ENCODE data around the gene SCYL3. TPM values are rescaled to one million over a fixed set of nuclear protein-coding genes. Genes with fewer than 3 reads are reported as not detected.

Gene SCYL3
- total and polyA plus RNA-seq, 7 donors = 4.8 to 13.3 (median 9.6) TPM

DNA sequence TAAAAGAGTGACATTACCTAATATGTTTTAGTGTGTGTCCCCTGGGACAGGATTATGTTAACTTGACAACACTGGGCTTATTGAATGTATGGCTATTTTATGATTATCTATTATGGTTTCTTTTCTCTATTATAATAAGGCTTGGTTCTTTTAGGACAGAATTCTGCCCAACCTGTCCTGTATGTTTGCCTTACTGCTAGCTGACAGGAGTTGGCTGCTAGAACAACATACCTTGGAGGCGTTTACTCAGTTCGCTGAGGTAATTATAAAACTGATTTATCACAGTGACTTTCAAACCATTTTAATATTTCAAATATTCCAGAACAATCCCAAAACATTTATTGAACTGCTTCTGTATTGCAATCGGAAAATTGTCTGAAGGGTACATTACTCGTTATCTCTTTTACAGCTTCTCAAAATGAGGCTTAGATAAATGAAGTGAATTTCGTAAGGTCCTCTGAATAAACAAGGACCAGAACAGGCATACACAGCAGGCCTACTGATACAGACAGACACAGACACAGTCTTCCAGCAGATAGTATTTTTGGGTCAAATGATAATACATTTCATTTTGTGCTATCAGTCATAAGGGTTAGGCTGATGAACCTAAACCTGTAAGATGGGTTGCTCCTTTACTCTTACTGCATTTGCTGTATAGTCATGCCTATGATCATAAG lies 44.2 kb downstream of the SCYL3 start:
- Histone ChIP-seq H3K4me1 (peaks cover 0 to 5% (median 0%) of the 10 kb centered on the region in 4 donors), H3K27me3 (no peaks in the 10 kb centered on the region), H3K36me3 (peaks cover 6 to 70% (median 22%) of the 10 kb centered on the region in 4 donors), H3K9me3 (no peaks in the 10 kb centered on the region), H3K4me3 (no peak overlapping the region), H3K27ac (no peak overlapping the region)
- DNase-seq = no peak
- 76 to 88% methylated on average over 5 of the region's 5 CpGs for WGBS, 2 donors
- TF ChIP-seq, protein P1, sequence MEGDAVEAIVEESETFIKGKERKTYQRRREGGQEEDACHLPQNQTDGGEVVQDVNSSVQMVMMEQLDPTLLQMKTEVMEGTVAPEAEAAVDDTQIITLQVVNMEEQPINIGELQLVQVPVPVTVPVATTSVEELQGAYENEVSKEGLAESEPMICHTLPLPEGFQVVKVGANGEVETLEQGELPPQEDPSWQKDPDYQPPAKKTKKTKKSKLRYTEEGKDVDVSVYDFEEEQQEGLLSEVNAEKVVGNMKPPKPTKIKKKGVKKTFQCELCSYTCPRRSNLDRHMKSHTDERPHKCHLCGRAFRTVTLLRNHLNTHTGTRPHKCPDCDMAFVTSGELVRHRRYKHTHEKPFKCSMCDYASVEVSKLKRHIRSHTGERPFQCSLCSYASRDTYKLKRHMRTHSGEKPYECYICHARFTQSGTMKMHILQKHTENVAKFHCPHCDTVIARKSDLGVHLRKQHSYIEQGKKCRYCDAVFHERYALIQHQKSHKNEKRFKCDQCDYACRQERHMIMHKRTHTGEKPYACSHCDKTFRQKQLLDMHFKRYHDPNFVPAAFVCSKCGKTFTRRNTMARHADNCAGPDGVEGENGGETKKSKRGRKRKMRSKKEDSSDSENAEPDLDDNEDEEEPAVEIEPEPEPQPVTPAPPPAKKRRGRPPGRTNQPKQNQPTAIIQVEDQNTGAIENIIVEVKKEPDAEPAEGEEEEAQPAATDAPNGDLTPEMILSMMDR (IDR thresholded peaks at IDR 0.05) = no peak
- no peak for TF ChIP-seq EP300 (IDR thresholded peaks at IDR 0.05)
- no peak for TF ChIP-seq POLR2A (IDR thresholded peaks at IDR 0.05)
- no peak for TF ChIP-seq POLR2AphosphoS5 (IDR thresholded peaks at IDR 0.05)
- intact Hi-C loops (cut with DNase I) = no loop called here

DNA sequence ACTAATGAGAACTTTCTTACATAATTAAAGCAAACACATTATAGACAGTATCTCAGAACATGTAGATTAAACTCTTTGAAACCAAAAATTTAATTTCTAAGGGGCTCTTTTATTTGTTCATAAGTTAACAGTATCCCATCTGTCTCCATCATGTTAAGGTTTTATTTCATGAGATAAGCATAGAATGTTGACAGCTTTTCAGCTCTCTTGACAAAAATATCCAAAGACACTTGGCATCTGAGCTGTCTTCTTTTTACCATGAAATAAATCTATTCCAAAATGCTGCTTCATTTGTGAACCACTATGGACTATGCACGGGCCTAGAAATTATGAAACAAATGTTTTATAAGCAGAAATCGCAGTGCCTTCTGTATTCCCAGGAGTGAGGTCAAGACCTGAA lies 45.2 kb downstream of the SCYL3 start:
- Histone ChIP-seq H3K36me3 (peaks cover 3 to 60% (median 14%) of the 10 kb centered on the region in 4 donors), H3K27ac (no peak overlapping the region), H3K27me3 (no peaks in the 10 kb centered on the region), H3K4me3 (no peak overlapping the region), H3K4me1 (peaks cover 0 to 5% (median 0%) of the 10 kb centered on the region in 4 donors), H3K9me3 (no peaks in the 10 kb centered on the region)
- no peak for DNase-seq
- TF ChIP-seq, protein P1 (IDR thresholded peaks at IDR 0.05) = no peak
- TF ChIP-seq POLR2A (IDR thresholded peaks at IDR 0.05) (no peak), POLR2AphosphoS5 (IDR thresholded peaks at IDR 0.05) (no peak), EP300 (IDR thresholded peaks at IDR 0.05) (no peak)
- intact Hi-C loops (cut with DNase I) = no loop called here
- 97 to 98% methylated on average over 2 of the region's 2 CpGs for WGBS, 2 donors

DNA sequence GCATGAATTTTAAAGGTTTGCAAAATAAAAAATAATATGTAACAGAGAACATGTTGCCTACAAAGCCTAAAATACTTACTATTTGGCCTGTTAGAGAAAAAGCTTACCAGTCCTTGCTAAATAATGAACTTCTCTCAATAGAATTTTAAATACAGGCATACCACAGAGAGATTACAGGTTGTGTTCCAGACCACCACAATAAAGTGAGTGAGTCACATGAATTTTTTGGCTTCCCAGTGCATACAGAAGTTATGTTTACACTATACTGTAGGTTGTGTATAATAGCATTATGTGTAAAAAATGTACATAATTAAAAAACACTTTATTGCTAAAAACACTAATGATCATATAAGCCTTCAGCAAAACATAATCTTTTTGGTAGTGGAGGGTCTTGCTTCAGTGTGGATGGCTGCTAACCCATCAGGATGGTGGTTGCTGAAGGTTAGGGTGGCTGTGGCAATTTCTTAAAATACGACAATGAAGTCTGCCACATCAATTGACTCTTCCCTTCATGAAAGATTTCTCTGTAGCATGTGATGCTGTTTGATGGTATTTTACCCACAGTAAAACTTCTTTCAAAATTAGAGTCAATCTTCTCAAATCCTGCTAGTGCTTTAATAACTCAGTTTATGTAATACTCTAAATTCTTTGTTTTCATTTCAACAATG lies 48.6 kb downstream of the SCYL3 start:
- no peak for TF ChIP-seq POLR2AphosphoS5 (IDR thresholded peaks at IDR 0.05)
- TF ChIP-seq, protein P1 (IDR thresholded peaks at IDR 0.05) = no peak
- TF ChIP-seq POLR2A (IDR thresholded peaks at IDR 0.05) = no peak
- no peak for TF ChIP-seq EP300 (IDR thresholded peaks at IDR 0.05)
- no peaks in the 10 kb centered on the region for H3K9me3 ChIP-seq
- intact Hi-C loops (cut with DNase I) = no loop called here
- no peak for DNase-seq
- no peak overlapping the region for H3K4me3 ChIP-seq
- no peaks in the 10 kb centered on the region for H3K4me1 ChIP-seq
- H3K36me3 ChIP-seq = peaks cover 0 to 33% (median 6%) of the 10 kb centered on the region in 4 donors
- no peak overlapping the region for H3K27ac ChIP-seq
- WGBS, 2 donors = 88 to 97% methylated on average over 1 of the region's 1 CpG
- H3K27me3 ChIP-seq = no peaks in the 10 kb centered on the region

DNA sequence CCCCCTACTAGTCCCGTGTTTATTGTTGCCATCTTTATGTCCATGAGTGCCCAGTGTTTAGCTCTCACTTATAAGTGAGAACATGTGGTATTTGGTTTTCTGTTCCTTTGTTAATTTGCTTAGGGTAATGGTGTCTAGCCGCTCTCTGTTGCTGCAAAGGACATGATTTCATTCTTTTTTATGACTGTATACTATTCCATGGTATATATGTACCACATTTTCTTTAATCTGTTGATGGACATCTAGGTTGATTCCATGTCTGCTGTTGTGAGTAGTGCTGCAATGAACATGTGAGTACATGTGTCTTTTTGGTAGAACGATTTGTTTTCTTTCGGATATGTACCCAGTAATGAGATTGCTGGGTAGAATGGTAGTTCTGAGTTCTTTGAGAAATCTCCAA lies 54.8 kb downstream of the SCYL3 start:
- peaks cover 0 to 10% (median 0%) of the 10 kb centered on the region in 4 donors for H3K36me3 ChIP-seq
- TF ChIP-seq POLR2AphosphoS5 (IDR thresholded peaks at IDR 0.05) (no peak), EP300 (IDR thresholded peaks at IDR 0.05) (no peak)
- TF ChIP-seq, protein P1 (IDR thresholded peaks at IDR 0.05) = no peak

More for the DNA sequence above, 54.8 kb downstream of the SCYL3 start:
- intact Hi-C loops (cut with DNase I) = no loop called here
- Histone ChIP-seq H3K4me3 (no peak overlapping the region), H3K9me3 (no peaks in the 10 kb centered on the region), H3K4me1 (no peaks in the 10 kb centered on the region), H3K27ac (no peak overlapping the region), H3K27me3 (no peaks in the 10 kb centered on the region)
- DNase-seq = no peak
- WGBS, 2 donors = 98% methylated on average over 4 of the region's 4 CpGs
